Heart left ventricle (tissue), 16 donors: ENCODE results near the gene MUC6. TPM values are rescaled to one million over a fixed set of nuclear protein-coding genes. Genes with fewer than 3 reads are reported as not detected.

Experiments used
- ATAC-seq, 4 donors: fragments of 200-7000 bp; cut with Tn5 transposase; one replicate each; pipeline ENCODE4 v1.9.1; 2020 to 2022; ENCODE audit warnings: moderate library complexity in 4 of 4, mild to moderate bottlenecking in 3 of 4, moderate number of reproducible peaks in 1 of 4
- DNase-seq, 5 donors: peaks; one replicate each; pipeline ENCODE4 v3.0.0-alpha.2; 2020
- H3K27ac ChIP-seq, 12 donors: fragments of 200-600 bp; sonication (generic) in 4 of 12; one replicate each; pipeline versions ENCODE4 v1.5.0 to v1.8.0; 2016 to 2022; ENCODE audit warnings: mild to moderate bottlenecking in 2 of 12
- H3K27me3 ChIP-seq, 9 donors: fragments of 200-600 bp; sonication (generic) in 2 of 9; one replicate each; pipeline versions ENCODE4 v1.5.1 to v1.8.0; 2016 to 2022; ENCODE audit warnings: mild to moderate bottlenecking in 3 of 9
- H3K36me3 ChIP-seq, 9 donors: fragments of 200-600 bp; sonication (generic) in 2 of 9; one replicate each; pipeline versions ENCODE4 v1.5.0 to v1.8.0; 2018 to 2022; ENCODE audit warnings: mild to moderate bottlenecking in 2 of 9
- H3K4me1 ChIP-seq, 12 donors: fragments of 200-600 bp; sonication (generic) in 4 of 12; one replicate each; pipeline versions ENCODE4 v1.5.0 to v1.8.0; 2016 to 2022; ENCODE audit warnings: mild to moderate bottlenecking in 3 of 12
- H3K4me3 ChIP-seq, 12 donors: fragments of 200-600 bp; sonication (generic) in 4 of 12; one replicate each; pipeline versions ENCODE4 v1.5.0 to v1.8.0; 2017 to 2022; ENCODE audit warnings: mild to moderate bottlenecking in 9 of 12, moderate library complexity in 4 of 12
- H3K9me3 ChIP-seq, 12 donors: fragments of 200-600 bp; sonication (generic) in 4 of 12; one replicate each; pipeline versions ENCODE4 v1.5.0 to v1.8.0; 2016 to 2022; ENCODE audit warnings: mild to moderate bottlenecking in 1 of 12
- POLR2A ChIP-seq, 2 donors: fragments of 450-650 bp; IDR thresholded peaks; one replicate each; pipeline ENCODE4 v1.6.1; 2017; ENCODE audit warnings: antibody characterized with exemption in 2 of 2, mild to moderate bottlenecking in 2 of 2, moderate library complexity in 2 of 2
- WGBS, 4 donors: extraction: QIAGEN DNeasy Blood & Tissue Kit in 2 of 4; methylation state at CpG; one replicate each; pipeline versions ENCODE4 v1.1.5 to v1.1.7; 2013 to 2018; 5-methylcytosine and 5-hydroxymethylcytosine counted together
- intact Hi-C, 10 donors: fragments of 100-400 bp; cut with DNase I; formaldehyde crosslinking; loops; one replicate each; pipeline versions ENCODE4 v1.11.1 to v1.14.2; 2022
- polyA plus RNA-seq, 2 donors: library from polyadenylated mRNA; stranded (reverse); fragments of 200-250 nt; gene quantifications; one replicate each; pipeline ENCODE4 v1.2.3, GENCODE V29; 2013
- total RNA-seq, 9 donors: library from RNA; depleted of rRNA in 2 of 9; stranded (reverse); fragments of >200 nt in 2 of 9; fragmentation: NEBNext Ultra II Directional in 3 of 9; extraction: Animal tissue kit (Norgen Biotek cat#: 25700) in 3 of 9; gene quantifications; one replicate each; pipeline versions ENCODE4 v1.1.0 to v1.2.4, GENCODE V29; 2016 to 2023
- TF ChIP-seq, protein P1 (sequence below), 12 donors: fragments of 200-600 bp; sonication (generic) in 4 of 12; IDR thresholded peaks; one replicate each; pipeline versions ENCODE4 v1.5.0 to v1.8.0; 2018 to 2022; ENCODE audit warnings: antibody characterized with exemption in 12 of 12, mild to moderate bottlenecking in 5 of 12
- donor health status: ischemic (EF 13 %, LVEDD 7.1; RV severe dilation, severe dysfunction).
- donor health status: healthy with polysubstance abuse.
- donor health status: DM: no; HTN: yes; CAD: no.
- donor health status: DM: no; HTN: no; CAD: no.
- donor health status: ischemic (EF 25% LVEDD 6.9; RV normal size, moderate dysfunction).
- donor health status: ischemic (EF 25% LVEDD 5.7; RV mildly dilated, moderate dysfunction).
- donor health status: healthy.
- donor health status: DM: yes; HTN: yes; CAD: no.
- donor health status: ischemic (EF 35%, LVEDD 5.7; RV mildly dilated, moderate dysfunction).
- donor health status: nonischemic (EF 11% LVEDD 7.7; RV severe dilation, severe dysfunction).
- donor health status: DM: yes; HTN: yes; CAD: no.
- donor health status: PGD.
- donor health status: ischemic (EF 29% LVEDD 5.4; RV normal size, mild dysfunction).
- donor health status: nonischemic (EF 23%, LVEDD 6.1; RV moderate dilation, normal function).

The MUC6 gene
- total and polyA plus RNA-seq, 11 donors = 0.04 to 0.06 TPM; not detected in 9

DNA sequence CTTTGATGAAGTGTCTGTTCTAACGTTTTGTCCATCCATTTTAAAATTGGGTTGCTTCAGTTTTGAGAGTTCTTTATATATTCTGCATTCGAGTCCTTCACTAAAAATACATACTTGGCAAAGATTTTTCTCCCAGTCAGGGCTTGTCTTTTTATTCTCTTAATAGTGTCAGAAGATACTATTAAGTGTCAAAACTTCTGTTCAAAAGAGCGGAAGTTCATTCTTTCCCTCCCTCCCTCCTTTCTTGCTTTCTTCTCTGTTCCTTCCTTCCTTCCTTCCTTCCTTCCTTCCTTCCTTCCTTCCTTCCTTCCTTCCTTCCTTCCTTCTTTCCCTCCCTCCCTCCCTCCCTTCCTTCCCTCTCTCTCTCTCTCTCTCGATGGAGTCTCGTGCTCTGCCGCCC is 7.6 kb upstream of the MUC6 start:
- H3K9me3 ChIP-seq = peaks cover 0 to 6% (median 0%) of the 10 kb centered on the region in 12 donors
- DNase-seq (no peak), ATAC-seq (no peak)
- H3K27ac ChIP-seq = no peak overlapping the region
- no peaks in the 10 kb centered on the region for H3K36me3 ChIP-seq
- H3K4me3 ChIP-seq = no peak overlapping the region
- H3K27me3 ChIP-seq = peaks cover 0 to 29% (median 6%) of the 10 kb centered on the region in 9 donors
- intact Hi-C loops = no loop called here
- H3K4me1 ChIP-seq = peaks cover 0 to 3% (median 0%) of the 10 kb centered on the region in 12 donors
- 65 to 78% (median 74%) methylated on average over 6 of the region's 6 CpGs for WGBS, 4 donors
- TF ChIP-seq, protein P1, sequence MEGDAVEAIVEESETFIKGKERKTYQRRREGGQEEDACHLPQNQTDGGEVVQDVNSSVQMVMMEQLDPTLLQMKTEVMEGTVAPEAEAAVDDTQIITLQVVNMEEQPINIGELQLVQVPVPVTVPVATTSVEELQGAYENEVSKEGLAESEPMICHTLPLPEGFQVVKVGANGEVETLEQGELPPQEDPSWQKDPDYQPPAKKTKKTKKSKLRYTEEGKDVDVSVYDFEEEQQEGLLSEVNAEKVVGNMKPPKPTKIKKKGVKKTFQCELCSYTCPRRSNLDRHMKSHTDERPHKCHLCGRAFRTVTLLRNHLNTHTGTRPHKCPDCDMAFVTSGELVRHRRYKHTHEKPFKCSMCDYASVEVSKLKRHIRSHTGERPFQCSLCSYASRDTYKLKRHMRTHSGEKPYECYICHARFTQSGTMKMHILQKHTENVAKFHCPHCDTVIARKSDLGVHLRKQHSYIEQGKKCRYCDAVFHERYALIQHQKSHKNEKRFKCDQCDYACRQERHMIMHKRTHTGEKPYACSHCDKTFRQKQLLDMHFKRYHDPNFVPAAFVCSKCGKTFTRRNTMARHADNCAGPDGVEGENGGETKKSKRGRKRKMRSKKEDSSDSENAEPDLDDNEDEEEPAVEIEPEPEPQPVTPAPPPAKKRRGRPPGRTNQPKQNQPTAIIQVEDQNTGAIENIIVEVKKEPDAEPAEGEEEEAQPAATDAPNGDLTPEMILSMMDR (IDR thresholded peaks at IDR 0.05) = no peak

DNA sequence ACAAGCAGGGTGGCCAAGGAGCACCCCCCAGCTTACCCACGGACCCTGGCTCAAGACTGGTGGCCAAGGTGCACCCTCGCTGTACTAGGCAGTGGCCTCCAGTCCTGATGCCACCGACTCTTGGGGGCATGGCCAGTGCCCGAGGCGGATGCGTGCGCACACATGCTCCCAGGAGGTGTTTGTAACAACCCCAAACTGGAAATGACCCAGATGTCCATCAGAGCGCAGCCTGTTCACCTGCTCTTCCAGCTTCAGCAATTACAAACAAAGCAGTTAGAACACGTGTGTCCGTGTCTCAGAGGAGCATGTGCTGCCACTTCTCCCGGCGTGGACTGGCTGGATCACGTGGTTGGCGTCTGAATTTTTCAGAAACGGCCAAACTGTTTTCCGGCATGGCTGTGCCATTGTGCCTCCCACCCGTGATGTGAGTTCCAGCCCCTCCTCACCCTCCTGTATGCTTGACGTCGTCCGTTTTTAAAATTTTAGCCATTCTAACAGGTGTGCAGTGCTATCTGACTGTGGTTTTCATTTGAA is 7.1 kb upstream of the MUC6 start:
- peaks cover 0 to 25% (median 6%) of the 10 kb centered on the region in 9 donors for H3K27me3 ChIP-seq

DNA sequence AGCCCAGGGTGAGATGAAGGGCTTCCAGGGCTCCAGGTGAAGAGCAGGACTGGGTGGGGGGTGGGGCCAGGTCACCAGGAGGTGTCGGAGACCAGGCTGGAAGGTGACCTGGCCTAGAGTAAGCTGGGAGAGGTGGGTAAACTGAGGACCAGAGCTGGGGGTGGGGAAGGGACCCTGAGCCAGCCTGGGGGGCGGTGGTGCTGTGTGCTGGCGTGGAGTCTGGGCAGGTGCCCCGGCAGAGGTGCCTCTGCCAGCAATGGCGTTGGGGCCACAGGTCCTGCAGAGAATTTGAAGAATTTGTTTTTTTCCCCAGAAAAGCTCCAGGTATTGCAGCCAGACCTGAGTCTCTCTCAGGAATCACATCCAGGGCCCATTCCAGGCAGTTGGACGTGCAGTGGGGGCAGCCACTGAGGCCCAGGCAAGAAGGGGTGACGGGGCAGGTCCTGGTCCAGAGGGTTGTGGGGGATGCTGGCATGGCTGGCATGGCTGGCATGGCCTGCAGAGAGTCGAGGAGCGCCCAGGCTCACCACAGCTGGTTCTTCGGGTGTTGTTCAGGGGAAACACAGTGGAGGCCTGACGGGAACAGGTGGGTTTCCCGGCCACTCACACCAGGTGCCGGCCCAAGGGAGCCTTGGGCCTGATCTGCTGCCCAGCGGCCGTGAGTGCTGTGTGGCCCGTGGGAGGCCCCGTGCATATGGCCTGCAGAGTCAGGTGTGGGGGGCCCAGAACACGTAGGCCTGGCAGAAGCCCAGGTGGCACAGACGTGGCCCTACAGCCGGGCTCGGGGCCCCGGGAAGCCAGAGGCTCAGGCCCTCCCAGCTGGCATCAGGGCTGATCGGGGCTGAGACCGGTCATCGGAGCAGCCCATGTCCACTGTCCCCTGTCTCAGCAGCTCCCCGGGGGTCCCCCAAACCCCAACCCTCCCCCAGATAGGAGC is 6.4 kb upstream of the MUC6 start:
- Histone ChIP-seq H3K4me3 (no peak overlapping the region), H3K4me1 (peaks cover 0 to 3% (median 0%) of the 10 kb centered on the region in 12 donors), H3K27me3 (peaks cover 0 to 24% (median 6%) of the 10 kb centered on the region in 9 donors), H3K27ac (no peak overlapping the region), H3K36me3 (no peaks in the 10 kb centered on the region), H3K9me3 (peaks cover 0 to 6% (median 0%) of the 10 kb centered on the region in 12 donors)
- 90 to 95% (median 90%) methylated on average over 14 to 26 of the region's 26 CpGs for WGBS, 4 donors
- TF ChIP-seq, protein P1 (IDR thresholded peaks at IDR 0.05) = no peak
- DNase-seq = peak in 3 of 5 donors; percentile 20 to 55 (median 29)
- intact Hi-C loops = no loop called here
- ATAC-seq = no peak

More for the DNA sequence above, 7.1 kb upstream of the MUC6 start:
- WGBS, 4 donors = 90 to 91% (median 90%) methylated on average over 19 to 20 of the region's 20 CpGs
- Histone ChIP-seq H3K27ac (no peak overlapping the region), H3K9me3 (peaks cover 0 to 6% (median 0%) of the 10 kb centered on the region in 12 donors), H3K36me3 (no peaks in the 10 kb centered on the region), H3K4me3 (no peak overlapping the region), H3K4me1 (peaks cover 0 to 3% (median 0%) of the 10 kb centered on the region in 12 donors)
- TF ChIP-seq, protein P1 (IDR thresholded peaks at IDR 0.05) = no peak
- no peak for TF ChIP-seq POLR2A (IDR thresholded peaks at IDR 0.05)
- intact Hi-C loops = no loop called here
- DNase-seq (peak in 2 of 5 donors; percentile 8 to 44), ATAC-seq (no peak)
